PC-3 (cell line): ENCODE results near the gene IARS2. TPM values are rescaled to one million over a fixed set of nuclear protein-coding genes. Genes with fewer than 3 reads are reported as not detected.
"Not testable (repeated sequence)": the region's sequence is repeated elsewhere in the genome, so short reads cannot be mapped to it uniquely, and the experiment has no call there.

ENCODE experiments used
- ATAC-seq: fragments of 200-7000 bp; cut with Tn5 transposase; 2 replicates; pipeline ENCODE4 v1.9.1; 2020; ENCODE audit warnings: mild to moderate bottlenecking, moderate library complexity
- BruUV-seq: library from RNA; stranded (reverse); fragments of 400-500 nt; replicated peaks from 2 replicates; lab custom pipeline; 2021; lab: Mats Ljungman, UMichigan
- CTCF ChIA-PET: fragments of 300-600 bp; sonication (Branson Sonifier 250); formaldehyde crosslinking; loops from one replicate; lab custom pipeline; 2022; ENCODE audit warnings: antibody characterized with exemption; lab: Charles Lee
- POLR2A ChIA-PET: fragments of 300-600 bp; sonication (Branson Sonifier 250); formaldehyde crosslinking; loops from one replicate; lab custom pipeline; 2022; ENCODE audit warnings: antibody characterized with exemption; ENCODE audit not compliant: unreplicated experiment; lab: Charles Lee
- DNase-seq: peaks from one replicate; pipeline ENCODE4 v3.0.0-alpha.2; 2015
- H2AFZ ChIP-seq: fragments of 300-600 bp; sonication (generic); 2 replicates; pipeline ENCODE4 v1.6.0; 2016; ENCODE audit warnings: antibody characterized with exemption, low read length
- H3F3A ChIP-seq: fragments of 300-600 bp; sonication (generic); one replicate; pipeline ENCODE4 v1.6.0; 2017; ENCODE audit warnings: antibody characterized with exemption, low read length, control low read depth, mild to moderate bottlenecking; ENCODE audit not compliant: unreplicated experiment
- H3K27ac ChIP-seq: fragments of 300-600 bp; sonication (generic); 2 replicates; pipeline ENCODE4 v1.5.1; 2016; ENCODE audit warnings: mild to moderate bottlenecking, low read length
- H3K27me3 ChIP-seq: fragments of 300-600 bp; sonication (generic); 2 replicates; pipeline ENCODE4 v1.6.1; 2016; ENCODE audit warnings: low read length, mixed read lengths
- H3K36me3 ChIP-seq: fragments of 300-600 bp; sonication (generic); 2 replicates; pipeline ENCODE4 v1.6.1; 2016; ENCODE audit warnings: low read depth, mixed run types, low read length, mixed read lengths
- H3K4me1 ChIP-seq: fragments of 300-600 bp; sonication (generic); 2 replicates; pipeline ENCODE4 v1.5.1; 2016; ENCODE audit warnings: low read length; ENCODE audit not compliant: insufficient read depth
- H3K4me2 ChIP-seq: fragments of 300-600 bp; sonication (generic); 2 replicates; pipeline ENCODE4 v1.6.0; 2016; ENCODE audit warnings: low read length
- H3K4me3 ChIP-seq: fragments of 300-600 bp; sonication (generic); 2 replicates; pipeline ENCODE4 v1.5.1; 2016; ENCODE audit warnings: mild to moderate bottlenecking, low read length, mixed read lengths
- H3K79me2 ChIP-seq: fragments of 300-600 bp; sonication (generic); 2 replicates; pipeline ENCODE4 v1.6.1; 2017; ENCODE audit warnings: low read length, mixed read lengths
- H3K9ac ChIP-seq: fragments of 300-600 bp; sonication (generic); 2 replicates; pipeline ENCODE4 v1.6.0; 2016; ENCODE audit warnings: mild to moderate bottlenecking, low read length
- H3K9me2 ChIP-seq: fragments of 300-600 bp; sonication (generic); replicated peaks from 2 replicates; pipeline ENCODE4 v1.6.1; 2016; ENCODE audit warnings: mixed run types, low read length, mixed read lengths
- H3K9me3 ChIP-seq: fragments of 300-600 bp; sonication (generic); 2 replicates; pipeline ENCODE4 v1.6.1; 2016; ENCODE audit warnings: low read length, mixed read lengths
- H4K20me1 ChIP-seq: fragments of 300-600 bp; sonication (generic); 2 replicates; pipeline ENCODE4 v1.6.1; 2016; ENCODE audit warnings: low read length, mixed read lengths
- EZH2 ChIP-seq: fragments of 300-600 bp; sonication (generic); IDR thresholded peaks from one replicate; pipeline ENCODE4 v1.6.1; 2017; ENCODE audit warnings: antibody characterized with exemption, mild to moderate bottlenecking, low read length; ENCODE audit not compliant: unreplicated experiment
- EZH2phosphoT487 ChIP-seq: fragments of 300-600 bp; sonication (generic); IDR thresholded peaks from 2 replicates; pipeline ENCODE4 v1.6.1; 2018; ENCODE audit warnings: mild to moderate bottlenecking, antibody characterized with exemption, low read length, borderline replicate concordance
- intact Hi-C: fragments of 100-400 bp; cut with micrococcal nuclease; formaldehyde crosslinking; loops from 2 replicates; pipeline ENCODE4 v1.9.0; 2023
- total RNA-seq: library from RNA; depleted of rRNA; stranded (reverse); fragments of >200 nt; gene quantifications from 2 replicates; pipeline ENCODE4 v1.2.3, GENCODE V29; 2014
- TF ChIP-seq, protein P1 (sequence below): fragments of 300-600 bp; sonication (generic); conservative IDR thresholded peaks from 2 replicates; pipeline ENCODE4 v1.5.1; 2017; ENCODE audit warnings: antibody characterized with exemption, low read depth, mild to moderate bottlenecking, low read length

IARS2 gene
- total RNA-seq, 1 experiment from 2014 or later = 152 TPM

DNA sequence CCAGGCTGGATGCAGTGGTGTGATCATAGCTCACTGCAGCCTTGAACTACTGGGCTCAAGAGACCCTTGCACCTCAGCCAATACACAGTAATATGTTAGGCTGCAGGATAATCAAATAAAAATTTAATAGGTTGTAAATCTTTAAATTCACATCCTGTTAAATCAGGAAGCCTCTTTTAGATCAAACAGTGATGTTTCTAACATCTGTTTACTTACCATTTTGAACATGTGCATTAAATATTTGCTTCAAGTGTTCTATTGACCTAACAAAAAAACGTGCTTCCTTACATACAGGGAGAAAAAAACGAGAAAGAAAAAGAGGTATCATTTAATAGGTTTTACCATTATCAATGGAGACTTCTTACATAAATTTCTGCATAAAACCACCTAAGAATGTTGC is 70.6 kb downstream of the IARS2 start:
- no peaks in the 10 kb centered on the region for H3K27me3 ChIP-seq
- H3K36me3 ChIP-seq = peaks cover 29% of the 10 kb centered on the region
- H3K9me3 ChIP-seq = no peaks in the 10 kb centered on the region
- no peak overlapping the region for H3K4me3 ChIP-seq
- no peak overlapping the region for H2AFZ ChIP-seq
- ChIA-PET CTCF (interaction anchor here (0.6 kb wide), 1 partner anchor 51 kb away, joined by 10 read pairs; no protein-coding TSS in a partner anchor), POLR2A (no interaction called here)
- H3K79me2 ChIP-seq = no peaks in the 10 kb centered on the region
- H4K20me1 ChIP-seq = no peaks in the 10 kb centered on the region
- no peak overlapping the region for H3K4me2 ChIP-seq
- H3K9me2 ChIP-seq = no peaks in the 10 kb centered on the region
- no peaks in the 10 kb centered on the region for H3F3A ChIP-seq
- DNase-seq (peak; percentile 21), ATAC-seq (peak; percentile 88)
- no peak overlapping the region for H3K27ac ChIP-seq
- H3K9ac ChIP-seq = no peak overlapping the region
- intact Hi-C loops = no loop called here
- H3K4me1 ChIP-seq = no peaks in the 10 kb centered on the region
- TF ChIP-seq EZH2 = no peak
- no peak for TF ChIP-seq EZH2phosphoT487
- TF ChIP-seq, protein P1, sequence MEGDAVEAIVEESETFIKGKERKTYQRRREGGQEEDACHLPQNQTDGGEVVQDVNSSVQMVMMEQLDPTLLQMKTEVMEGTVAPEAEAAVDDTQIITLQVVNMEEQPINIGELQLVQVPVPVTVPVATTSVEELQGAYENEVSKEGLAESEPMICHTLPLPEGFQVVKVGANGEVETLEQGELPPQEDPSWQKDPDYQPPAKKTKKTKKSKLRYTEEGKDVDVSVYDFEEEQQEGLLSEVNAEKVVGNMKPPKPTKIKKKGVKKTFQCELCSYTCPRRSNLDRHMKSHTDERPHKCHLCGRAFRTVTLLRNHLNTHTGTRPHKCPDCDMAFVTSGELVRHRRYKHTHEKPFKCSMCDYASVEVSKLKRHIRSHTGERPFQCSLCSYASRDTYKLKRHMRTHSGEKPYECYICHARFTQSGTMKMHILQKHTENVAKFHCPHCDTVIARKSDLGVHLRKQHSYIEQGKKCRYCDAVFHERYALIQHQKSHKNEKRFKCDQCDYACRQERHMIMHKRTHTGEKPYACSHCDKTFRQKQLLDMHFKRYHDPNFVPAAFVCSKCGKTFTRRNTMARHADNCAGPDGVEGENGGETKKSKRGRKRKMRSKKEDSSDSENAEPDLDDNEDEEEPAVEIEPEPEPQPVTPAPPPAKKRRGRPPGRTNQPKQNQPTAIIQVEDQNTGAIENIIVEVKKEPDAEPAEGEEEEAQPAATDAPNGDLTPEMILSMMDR = no peak
- BruUV-seq = no TSS peak

DNA sequence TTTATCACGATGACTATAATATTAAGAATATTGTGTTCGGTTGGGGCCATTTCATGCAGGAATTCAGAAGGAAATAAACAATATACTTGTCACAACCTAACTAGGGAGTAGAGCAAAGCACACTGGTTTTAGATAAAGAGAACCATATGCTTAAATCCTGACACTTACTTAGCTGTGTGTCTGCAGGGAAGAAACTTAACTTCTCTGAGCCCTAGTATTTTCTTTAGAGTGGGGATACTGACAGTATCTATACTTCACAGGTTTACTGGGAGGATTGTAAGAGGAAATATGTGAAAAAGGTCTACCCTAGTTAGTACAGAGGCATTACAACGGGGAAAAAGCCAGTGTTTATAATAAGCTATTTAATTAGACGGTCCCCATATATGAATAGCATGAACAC is 72.9 kb downstream of the IARS2 start:
- BruUV-seq = TSS peak; percentile 12
- Histone ChIP-seq H4K20me1 (no peaks in the 10 kb centered on the region), H3K9me3 (no peaks in the 10 kb centered on the region), H3K36me3 (peaks cover 44% of the 10 kb centered on the region), H3K4me3 (no peak overlapping the region), H3K9me2 (no peaks in the 10 kb centered on the region), H3K9ac (no peak overlapping the region), H3K27me3 (no peaks in the 10 kb centered on the region), H3K4me1 (no peaks in the 10 kb centered on the region), H3K79me2 (no peaks in the 10 kb centered on the region), H3F3A (no peaks in the 10 kb centered on the region), H3K27ac (no peak overlapping the region), H2AFZ (no peak overlapping the region), H3K4me2 (no peak overlapping the region)
- DNase-seq (no peak), ATAC-seq (no peak)
- TF ChIP-seq, protein P1 = no peak
- TF ChIP-seq EZH2 (no peak), EZH2phosphoT487 (no peak)
- intact Hi-C loops = no loop called here
- CTCF ChIA-PET = no interaction called here
- POLR2A ChIA-PET = no interaction called here

- H3K4me1 ChIP-seq, H2AFZ ChIP-seq, H3K27ac ChIP-seq, H3K4me2 ChIP-seq, CTCF ChIA-PET, H4K20me1 ChIP-seq, BruUV-seq, H3F3A ChIP-seq, H3K79me2 ChIP-seq, H3K4me3 ChIP-seq, POLR2A ChIA-PET, ATAC-seq, H3K9me2 ChIP-seq, intact Hi-C loops, DNase-seq, H3K9me3 ChIP-seq, H3K27me3 ChIP-seq, H3K9ac ChIP-seq: not testable (repeated sequence)
- peaks cover 50% of the 10 kb centered on the region for H3K36me3 ChIP-seq
Measured at GRCh38 chr1:220169887-220170286, 76.0 kb downstream of the IARS2 start.
